Osteocyte (in vitro differentiated cells): ENCODE data around the gene HAPLN2. TPM values are rescaled to one million over a fixed set of nuclear protein-coding genes. Genes with fewer than 3 reads are reported as not detected.
"Not testable (repeated sequence)": the region's sequence is repeated elsewhere in the genome, so short reads cannot be mapped to it uniquely, and the experiment has no call there.

ENCODE experiments used
- DNase-seq: peaks from one replicate; pipeline ENCODE4 v3.0.0; 2021; ENCODE audit warnings: mixed read lengths; ENCODE audit not compliant: unreplicated experiment; ENCODE audit errors: extremely low spot score
- H3K27ac Mint-ChIP-seq: one replicate; pipeline ENCODE4 v1.8.0; 2021; ENCODE audit warnings: mild to moderate bottlenecking, mixed read lengths; ENCODE audit not compliant: unreplicated experiment
- H3K27me3 Mint-ChIP-seq: one replicate; pipeline ENCODE4 v1.8.0; 2021; ENCODE audit warnings: mixed read lengths; ENCODE audit not compliant: unreplicated experiment
- H3K36me3 Mint-ChIP-seq: one replicate; pipeline ENCODE4 v1.8.0; 2021; ENCODE audit warnings: mixed read lengths; ENCODE audit not compliant: unreplicated experiment
- H3K4me1 Mint-ChIP-seq: one replicate; pipeline ENCODE4 v1.8.0; 2021; ENCODE audit warnings: mixed read lengths; ENCODE audit not compliant: unreplicated experiment
- H3K4me3 Mint-ChIP-seq: one replicate; pipeline ENCODE4 v1.8.0; 2021; ENCODE audit warnings: mild to moderate bottlenecking, moderate library complexity, mixed read lengths; ENCODE audit not compliant: unreplicated experiment
- H3K9me3 Mint-ChIP-seq: one replicate; pipeline ENCODE4 v1.8.0; 2021; ENCODE audit warnings: mixed read lengths; ENCODE audit not compliant: unreplicated experiment
- CTCF ChIP-seq: fragments of 200-600 bp; sonication (generic); IDR thresholded peaks from 2 replicates; pipeline ENCODE4 v1.5.0; 2021; ENCODE audit warnings: antibody characterized with exemption, mild to moderate bottlenecking, moderate library complexity
- total RNA-seq: library from RNA; stranded (reverse); gene quantifications from 2 replicates; pipeline ENCODE4 v1.2.1, GENCODE V29; 2021

Gene HAPLN2
- total RNA-seq, 1 donor from 2014 or later, result 0.35 TPM

- peak; percentile 66 for TF ChIP-seq CTCF
- Mint-ChIP-seq H3K36me3 (no peaks in the 10 kb centered on the region), H3K9me3 (no peaks in the 10 kb centered on the region), H3K4me1 (no peaks in the 10 kb centered on the region), H3K27ac (no peak overlapping the region), H3K27me3 (peaks cover 32% of the 10 kb centered on the region), H3K4me3 (no peak overlapping the region)
- no peak for DNase-seq
Measured at GRCh38 chr1:156608981-156609380, 10.2 kb upstream of the HAPLN2 start.

GRCh38 chr1:156610072-156610471, 9.1 kb upstream of the HAPLN2 start:
- not testable (repeated sequence) for H3K4me3 Mint-ChIP-seq, H3K36me3 Mint-ChIP-seq, H3K4me1 Mint-ChIP-seq, H3K9me3 Mint-ChIP-seq, H3K27ac Mint-ChIP-seq, DNase-seq
- H3K27me3 Mint-ChIP-seq, result peaks cover 37% of the 10 kb centered on the region

- Mint-ChIP-seq H3K4me1 (peaks cover 9% of the 10 kb centered on the region), H3K27me3 (peaks cover 38% of the 10 kb centered on the region), H3K9me3 (no peaks in the 10 kb centered on the region), H3K36me3 (no peaks in the 10 kb centered on the region), H3K27ac (no peak overlapping the region), H3K4me3 (no peak overlapping the region)
- no peak for DNase-seq
- TF ChIP-seq CTCF, result no peak
Measured at GRCh38 chr1:156612666-156613065, 6.5 kb upstream of the HAPLN2 start.

- no peaks in the 10 kb centered on the region for H3K9me3 Mint-ChIP-seq
- DNase-seq, result no peak
- no peaks in the 10 kb centered on the region for H3K36me3 Mint-ChIP-seq
- peaks cover 61% of the 10 kb centered on the region for H3K27me3 Mint-ChIP-seq
- H3K4me3 Mint-ChIP-seq, result no peak overlapping the region
- TF ChIP-seq CTCF, result no peak
- no peak overlapping the region for H3K27ac Mint-ChIP-seq
- peaks cover 9% of the 10 kb centered on the region for H3K4me1 Mint-ChIP-seq
Measured at GRCh38 chr1:156615946-156616345, 3.3 kb upstream of the HAPLN2 start.

GRCh38 chr1:156616463-156616862, 2.8 kb upstream of the HAPLN2 start:
- H3K27me3 Mint-ChIP-seq, result peaks cover 62% of the 10 kb centered on the region
- no peak for DNase-seq
- TF ChIP-seq CTCF, result no peak
- no peak overlapping the region for H3K4me3 Mint-ChIP-seq
- peaks cover 9% of the 10 kb centered on the region for H3K4me1 Mint-ChIP-seq
- no peaks in the 10 kb centered on the region for H3K9me3 Mint-ChIP-seq
- H3K36me3 Mint-ChIP-seq, result no peaks in the 10 kb centered on the region
- H3K27ac Mint-ChIP-seq, result no peak overlapping the region

- no peak for DNase-seq
- peaks cover 61% of the 10 kb centered on the region for H3K27me3 Mint-ChIP-seq
- no peaks in the 10 kb centered on the region for H3K9me3 Mint-ChIP-seq
- peaks cover 13% of the 10 kb centered on the region for H3K4me1 Mint-ChIP-seq
- no peaks in the 10 kb centered on the region for H3K36me3 Mint-ChIP-seq
- no peak overlapping the region for H3K4me3 Mint-ChIP-seq
- H3K27ac Mint-ChIP-seq, result no peak overlapping the region
- TF ChIP-seq CTCF, result no peak
Measured at GRCh38 chr1:156619582-156619955, 354 bp downstream of the HAPLN2 start.
